ENCODE results near the gene SENP6.

- TF ChIP-seq CTCF (optimal IDR thresholded peaks at IDR 0.05 in 1 of 3, IDR thresholded peaks at IDR 0.05 in 1 of 3, conservative IDR thresholded peaks at IDR 0.05 in 1 of 3; ENCODE audit: extremely low read depth in 1 of 3, insufficient read depth in 2 of 3, low read length in 3 of 3) (no peak), EZH2 (IDR thresholded peaks at IDR 0.05; ENCODE audit: low read length) (no peak)
Observed at GRCh38 chr6:75568100-75568499, 33.6 kb upstream of the SENP6 start.

Measured in keratinocyte (primary cell).